ENCODE data around the gene TMPRSS11D. TPM values are rescaled to one million over a fixed set of nuclear protein-coding genes. Genes with fewer than 3 reads are reported as not detected.

The TMPRSS11D gene
- total and polyA plus RNA-seq, 2 donors (not counting 3 experiments of a cell fraction or from before 2014, with no cell fraction given): 0.03 TPM; not detected in 1

DNA sequence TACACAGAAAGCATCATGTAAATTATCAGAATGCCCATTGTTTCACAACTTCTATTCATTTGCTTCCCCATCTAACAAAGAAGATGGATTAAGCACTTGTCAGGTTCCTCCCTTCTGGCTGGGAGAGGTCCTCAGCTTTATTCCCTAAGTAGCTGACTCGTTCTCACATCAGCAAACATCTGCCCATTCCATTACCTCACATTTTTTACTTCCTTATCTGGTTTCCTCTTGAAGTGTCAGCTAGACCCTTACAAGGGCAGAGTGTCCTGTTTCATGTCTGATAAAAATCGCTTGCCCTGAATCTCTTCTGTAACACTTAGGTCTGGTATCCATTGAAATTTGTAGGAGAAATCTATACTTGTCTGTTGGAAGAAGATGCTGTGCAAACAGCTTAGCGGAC, 44.7 kb upstream of the TMPRSS11D start:
- peak; percentile 31 for DNase-seq (ENCODE audit: low read depth, low spot score)
- Histone ChIP-seq H3K79me2 (ENCODE audit: control insufficient read depth, insufficient read depth, low read length) (no peaks in the 10 kb centered on the region), H3K36me3 (ENCODE audit: control insufficient read depth in 2 of 2, extremely low read depth in 1 of 2, insufficient read depth in 2 of 2, low read length in 2 of 2) (no peaks in the 10 kb centered on the region), H3K4me2 (ENCODE audit: insufficient read depth, low read length) (no peak overlapping the region), H3K9ac (replicated peaks; ENCODE audit: extremely low read depth, insufficient read depth, low read length) (no peak overlapping the region), H3K27ac (ENCODE audit: insufficient read depth, low read depth, low read length) (no peak overlapping the region), H4K20me1 (replicated peaks; ENCODE audit: control insufficient read depth, extremely low read depth, insufficient read depth, low read length) (no peaks in the 10 kb centered on the region), H3K4me1 (ENCODE audit: control insufficient read depth, extremely low read depth, insufficient read depth, low read length) (no peaks in the 10 kb centered on the region), H3K27me3 (ENCODE audit: control insufficient read depth in 2 of 2, insufficient read depth in 2 of 2, low read length in 2 of 2) (no peaks in the 10 kb centered on the region), H3K9me1 (replicated peaks; ENCODE audit: control insufficient read depth, extremely low read depth, insufficient read depth, low read length) (no peaks in the 10 kb centered on the region), H3K9me3 (replicated peaks; ENCODE audit: control insufficient read depth, insufficient read depth, low read length) (no peaks in the 10 kb centered on the region), H2AFZ (ENCODE audit: low read depth, low read length) (no peak overlapping the region), H3K4me3 (replicated peaks in 1 of 3; ENCODE audit: insufficient read depth in 1 of 3, low read depth in 1 of 3, low read length in 3 of 3) (no peak overlapping the region)
- TF ChIP-seq, protein P1, sequence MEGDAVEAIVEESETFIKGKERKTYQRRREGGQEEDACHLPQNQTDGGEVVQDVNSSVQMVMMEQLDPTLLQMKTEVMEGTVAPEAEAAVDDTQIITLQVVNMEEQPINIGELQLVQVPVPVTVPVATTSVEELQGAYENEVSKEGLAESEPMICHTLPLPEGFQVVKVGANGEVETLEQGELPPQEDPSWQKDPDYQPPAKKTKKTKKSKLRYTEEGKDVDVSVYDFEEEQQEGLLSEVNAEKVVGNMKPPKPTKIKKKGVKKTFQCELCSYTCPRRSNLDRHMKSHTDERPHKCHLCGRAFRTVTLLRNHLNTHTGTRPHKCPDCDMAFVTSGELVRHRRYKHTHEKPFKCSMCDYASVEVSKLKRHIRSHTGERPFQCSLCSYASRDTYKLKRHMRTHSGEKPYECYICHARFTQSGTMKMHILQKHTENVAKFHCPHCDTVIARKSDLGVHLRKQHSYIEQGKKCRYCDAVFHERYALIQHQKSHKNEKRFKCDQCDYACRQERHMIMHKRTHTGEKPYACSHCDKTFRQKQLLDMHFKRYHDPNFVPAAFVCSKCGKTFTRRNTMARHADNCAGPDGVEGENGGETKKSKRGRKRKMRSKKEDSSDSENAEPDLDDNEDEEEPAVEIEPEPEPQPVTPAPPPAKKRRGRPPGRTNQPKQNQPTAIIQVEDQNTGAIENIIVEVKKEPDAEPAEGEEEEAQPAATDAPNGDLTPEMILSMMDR (IDR thresholded peaks at IDR 0.05; ENCODE audit: extremely low read depth in 1 of 2, insufficient read depth in 1 of 2, low read depth in 1 of 2, low read length in 2 of 2): no peak
- TF ChIP-seq, protein P2, sequence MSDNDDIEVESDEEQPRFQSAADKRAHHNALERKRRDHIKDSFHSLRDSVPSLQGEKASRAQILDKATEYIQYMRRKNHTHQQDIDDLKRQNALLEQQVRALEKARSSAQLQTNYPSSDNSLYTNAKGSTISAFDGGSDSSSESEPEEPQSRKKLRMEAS (IDR thresholded peaks at IDR 0.05; ENCODE audit: insufficient read depth, insufficient read length): no peak
- TF ChIP-seq FOS (IDR thresholded peaks at IDR 0.05; ENCODE audit: borderline replicate concordance, insufficient read depth, low read length) (no peak), GATA2 (IDR thresholded peaks at IDR 0.05; ENCODE audit: insufficient read depth, insufficient read length, low read depth, low read length) (no peak), POLR2AphosphoS5 (IDR thresholded peaks at IDR 0.05; ENCODE audit: insufficient read depth, low read depth, low read length) (no peak), EZH2 (IDR thresholded peaks at IDR 0.05; ENCODE audit: borderline replicate concordance, low read depth, low read length, severe bottlenecking) (no peak), MYC (IDR thresholded peaks at IDR 0.05; ENCODE audit: low read depth, low read length) (no peak), JUN (IDR thresholded peaks at IDR 0.05; ENCODE audit: borderline replicate concordance, insufficient read depth, insufficient read length, low read depth) (no peak), POLR2A (IDR thresholded peaks at IDR 0.05; ENCODE audit: low read depth, low read length) (no peak)
- intact Hi-C loops (cut with micrococcal nuclease): no loop called here
- ChIA-PET POLR2A (no interaction called here), CTCF (interaction anchor here (1.0 to 2.8 kb wide), 2 partner anchors 10 to 17 kb away, joined by 5 to 12 read pairs; no protein-coding TSS in a partner anchor)
- BruUV-seq (replicated peaks): no TSS peak
- FAIRE-seq: no peak
- dilution Hi-C loops (cut with MboI; ENCODE audit: extremely low pct_ligation_motif_present, low sequenced_read_pairs): no loop called here

Data from endothelial cell of umbilical vein (primary cell).